NOMO-1 treated with DMSO at 0.1 percent for 48 hours (cell line): Measurements from ENCODE around the gene TRABD.
A peak's percentile ranks its signal among the peaks of the same experiment; 100 is the strongest.
"Not testable (repeated sequence)": the region's sequence is repeated elsewhere in the genome, so short reads cannot be mapped to it uniquely, and the experiment has no call there.

Experiments
- DNase-seq: peaks from one replicate; lab custom pipeline; 2025; ENCODE audit not compliant: unreplicated experiment; lab: John Stamatoyannopoulos, UW

Gene TRABD

GRCh38 chr22:50185375-50186087, at the start of gene TRABD:
Gene TRABD, plus strand, starts transcription at chr22:50185913. Its CDS starts 7,148 bp downstream, at chr22:50193061.
- peak; percentile 87 for DNase-seq

DNA sequence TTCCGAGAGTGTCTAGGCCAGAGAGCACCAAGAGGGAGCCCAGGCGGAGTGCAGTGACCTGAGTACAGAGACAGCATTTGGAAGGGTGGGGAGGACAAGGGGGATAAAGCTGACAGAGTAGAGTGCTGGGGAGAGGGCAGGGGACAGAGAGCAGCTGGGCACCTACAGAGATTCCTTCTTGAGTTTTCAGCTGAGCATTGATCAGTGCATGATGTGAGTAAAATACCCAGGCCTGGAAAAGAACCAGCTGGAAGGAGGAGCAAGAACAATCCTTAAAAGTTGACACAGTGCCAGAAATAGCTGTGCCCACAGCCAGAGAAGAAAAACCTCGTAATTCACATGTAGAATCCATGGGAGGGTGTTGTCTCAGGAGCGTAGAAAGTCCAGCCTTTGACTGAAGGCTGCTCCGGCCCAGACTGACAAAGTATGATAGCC, 49.1 kb upstream of the TRABD start:
- no peak for DNase-seq

DNA sequence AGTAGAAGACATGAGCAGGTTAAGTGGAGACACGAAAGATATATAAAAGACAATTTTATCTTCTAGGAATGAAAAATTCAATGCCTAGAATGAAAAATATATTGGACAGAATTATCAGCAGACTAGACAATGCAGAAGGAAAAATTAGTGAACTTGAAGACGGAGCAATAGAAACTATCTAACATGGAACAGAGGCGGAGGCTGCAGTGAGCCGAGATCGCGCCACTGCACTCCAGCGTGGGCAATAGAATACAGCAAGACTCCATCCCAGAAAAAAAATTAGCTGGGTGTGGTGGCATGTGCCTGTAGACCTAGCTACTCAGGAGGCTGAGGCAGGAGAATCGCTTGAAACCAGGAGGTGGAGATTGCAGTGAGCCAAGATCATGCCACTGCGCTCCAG, 48.4 kb upstream of the TRABD start:
- DNase-seq: not testable (repeated sequence)

GRCh38 chr22:50138041-50138440, 47.7 kb upstream of the TRABD start:
- DNase-seq: no peak

- no peak for DNase-seq
Measured at GRCh38 chr22:50138988-50139387, 46.7 kb upstream of the TRABD start.

GRCh38 chr22:50139843-50140415, 45.8 kb upstream of the TRABD start:
- DNase-seq: no peak

GRCh38 chr22:50140615-50141014, 45.1 kb upstream of the TRABD start:
- DNase-seq: no peak

- no peak for DNase-seq
Measured at GRCh38 chr22:50141462-50141861, 44.3 kb upstream of the TRABD start.

- no peak for DNase-seq
Measured at GRCh38 chr22:50141891-50142363, 43.8 kb upstream of the TRABD start.

- peak; percentile 64 for DNase-seq
Measured at GRCh38 chr22:50143096-50143495, 42.6 kb upstream of the TRABD start.

- no peak for DNase-seq
Measured at GRCh38 chr22:50144005-50144614, 41.6 kb upstream of the TRABD start.

DNA sequence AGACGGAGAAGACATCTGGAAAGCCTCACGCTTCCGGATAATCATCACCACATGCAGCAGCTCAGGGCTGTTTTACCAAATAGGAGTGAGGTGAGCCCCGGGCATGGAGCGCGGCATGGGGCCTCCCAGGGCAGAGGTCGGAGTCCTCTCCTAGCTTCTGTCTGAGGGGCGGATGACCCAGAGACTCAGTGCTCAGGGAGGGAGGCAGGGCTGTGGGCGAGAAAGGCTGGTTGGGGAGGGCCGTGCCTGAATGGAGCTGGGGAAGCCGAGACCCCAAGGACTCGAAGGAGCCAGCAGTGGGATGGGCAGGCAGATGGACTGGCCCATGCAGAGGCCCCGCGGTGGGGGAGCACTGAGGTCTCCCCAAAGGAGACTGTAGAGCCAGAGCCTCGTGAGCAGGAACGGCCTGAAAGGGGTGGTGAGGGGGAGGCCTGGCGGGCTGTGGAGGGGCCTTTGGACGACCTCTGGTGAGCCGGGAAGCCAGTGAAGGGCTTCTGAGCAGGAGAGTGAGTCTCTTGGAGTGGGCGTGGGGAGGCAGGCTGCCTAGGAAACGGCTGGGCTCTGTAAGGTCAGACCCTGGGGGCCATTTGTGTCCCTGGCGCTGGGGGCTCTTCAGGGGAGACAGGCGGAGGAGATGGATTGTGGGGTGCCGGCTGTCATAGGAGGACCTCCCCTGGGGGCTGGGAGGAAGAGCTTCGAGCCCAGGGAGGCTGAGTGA, 39.8 kb upstream of the TRABD start:
- DNase-seq: no peak

- peak; percentile 84 for DNase-seq
Measured at GRCh38 chr22:50146439-50147238, 39.1 kb upstream of the TRABD start.

DNA sequence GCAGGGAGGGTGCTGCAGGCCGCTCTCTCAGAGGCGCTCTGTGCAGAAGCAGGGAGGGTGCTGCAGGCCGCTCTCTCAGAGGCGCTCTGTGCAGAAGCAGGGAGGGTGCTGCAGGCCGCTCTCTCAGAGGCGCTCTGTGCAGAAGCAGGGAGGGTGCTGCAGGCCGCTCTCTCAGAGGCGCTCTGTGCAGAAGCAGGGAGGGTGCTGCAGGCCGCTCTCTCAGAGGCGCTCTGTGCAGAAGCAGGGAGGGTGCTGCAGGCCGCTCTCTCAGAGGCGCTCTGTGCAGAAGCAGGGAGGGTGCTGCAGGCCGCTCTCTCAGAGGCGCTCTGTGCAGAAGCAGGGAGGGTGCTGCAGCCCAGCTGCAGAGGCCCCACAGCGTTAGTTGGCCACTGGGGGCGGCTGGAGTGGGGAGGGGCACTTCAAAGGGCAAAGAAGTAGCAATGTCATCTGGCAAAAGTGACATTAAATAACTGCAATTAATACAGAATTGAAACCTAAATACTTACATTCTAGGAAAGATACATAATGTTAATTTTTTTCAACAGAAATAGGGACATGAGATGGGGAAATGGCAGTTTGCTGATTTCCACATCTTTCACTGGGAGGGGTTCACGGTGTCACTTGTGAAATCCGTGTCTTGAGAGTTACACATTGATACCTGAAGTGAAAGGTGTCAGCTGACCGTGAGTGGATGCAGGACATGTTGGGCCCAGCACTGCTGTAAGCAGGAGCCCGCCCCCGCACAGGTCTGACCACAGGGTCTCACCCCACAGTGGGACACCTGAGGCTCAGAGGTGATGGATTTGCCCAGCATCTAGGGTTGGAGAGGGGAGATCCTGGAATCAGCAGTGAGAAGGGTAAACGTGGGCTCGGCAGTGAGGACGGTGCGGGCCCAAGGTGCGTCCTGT, 38.2 kb upstream of the TRABD start:
- peak; percentile 59 for DNase-seq

- no peak for DNase-seq
Measured at GRCh38 chr22:50148166-50148500, 37.6 kb upstream of the TRABD start.

GRCh38 chr22:50148991-50149721, 36.6 kb upstream of the TRABD start:
- peak; percentile 79 for DNase-seq

- DNase-seq: no peak
Measured at GRCh38 chr22:50150161-50151129, 35.3 kb upstream of the TRABD start.
